HG02943 (cell line): ENCODE results near the gene FNBP1L.

ENCODE experiments used
- ATAC-seq: cut with Tn5 transposase; IDR thresholded peaks from one replicate; pipeline ENCODE4 v1.9.1; 2021; ENCODE audit warnings: mild to moderate bottlenecking, low read depth, moderate library complexity; ENCODE audit not compliant: unreplicated experiment

The FNBP1L gene

GRCh38 chr1:93565496-93566206, 117.7 kb downstream of the FNBP1L start:
- ATAC-seq = no peak

- no peak for ATAC-seq
These were observed 118.3 kb downstream of the FNBP1L start for GRCh38 chr1:93566227-93566626.

- ATAC-seq = no peak
These were observed 119.5 kb downstream of the FNBP1L start for GRCh38 chr1:93567255-93567918.

- ATAC-seq = no peak
These were observed 121.6 kb downstream of the FNBP1L start for GRCh38 chr1:93569489-93569888.

- no peak for ATAC-seq
These were observed 123.8 kb downstream of the FNBP1L start for GRCh38 chr1:93571623-93572310.

GRCh38 chr1:93573940-93574469, 126.1 kb downstream of the FNBP1L start:
- ATAC-seq = no peak

- ATAC-seq = no peak
These were observed 126.6 kb downstream of the FNBP1L start for GRCh38 chr1:93574511-93574910.

- no peak for ATAC-seq
These were observed 127.1 kb downstream of the FNBP1L start for GRCh38 chr1:93574991-93575390.

- ATAC-seq = no peak
These were observed 127.8 kb downstream of the FNBP1L start for GRCh38 chr1:93575621-93576284.

- ATAC-seq = no peak
These were observed 128.4 kb downstream of the FNBP1L start for GRCh38 chr1:93576346-93576745.

GRCh38 chr1:93576746-93577145, 128.8 kb downstream of the FNBP1L start:
- ATAC-seq = no peak

- ATAC-seq = no peak
These were observed 129.9 kb downstream of the FNBP1L start for GRCh38 chr1:93577536-93578432.

- no peak for ATAC-seq
These were observed 130.5 kb downstream of the FNBP1L start for GRCh38 chr1:93578433-93578830.

GRCh38 chr1:93578911-93579825, 131.2 kb downstream of the FNBP1L start:
- no peak for ATAC-seq

GRCh38 chr1:93579891-93580290, 132.0 kb downstream of the FNBP1L start:
- ATAC-seq = no peak

- ATAC-seq = no peak
These were observed 134.3 kb downstream of the FNBP1L start for GRCh38 chr1:93581917-93582850.

- no peak for ATAC-seq
These were observed 136.5 kb downstream of the FNBP1L start for GRCh38 chr1:93584261-93585003.
